Effector memory CD4-positive, alpha-beta T cell (primary cell): ENCODE measurements around the gene LAPTM4A.

Source experiments
- DNase-seq, 3 donors: peaks; one replicate each; pipeline ENCODE4 v3.0.0-alpha.2; 2020
- H3K27ac ChIP-seq: 2 replicates; pipeline ENCODE4 v1.7.0; 2013; ENCODE audit warnings: mild to moderate bottlenecking, low read length, moderate library complexity; ENCODE audit not compliant: insufficient read depth, poor library complexity, severe bottlenecking
- H3K27me3 ChIP-seq: replicated peaks from 2 replicates; pipeline ENCODE4 v1.7.0; 2013; ENCODE audit warnings: mild to moderate bottlenecking, low read length; ENCODE audit not compliant: insufficient read depth, control insufficient read depth, poor library complexity, severe bottlenecking
- H3K36me3 ChIP-seq: 2 replicates; pipeline ENCODE4 v1.7.0; 2013; ENCODE audit warnings: mild to moderate bottlenecking, low read length, moderate library complexity; ENCODE audit not compliant: control insufficient read depth, insufficient read depth
- H3K4me1 ChIP-seq: 2 replicates; pipeline ENCODE4 v1.7.0; 2013; ENCODE audit warnings: low read length, mild to moderate bottlenecking; ENCODE audit not compliant: control insufficient read depth, insufficient read depth, poor library complexity, severe bottlenecking
- H3K4me3 ChIP-seq: 2 replicates; pipeline ENCODE4 v1.7.0; 2013; ENCODE audit warnings: low read length, low read depth, mild to moderate bottlenecking; ENCODE audit not compliant: insufficient read depth, poor library complexity, severe bottlenecking
- H3K9me3 ChIP-seq: 2 replicates; pipeline ENCODE4 v1.7.0; 2013; ENCODE audit warnings: mild to moderate bottlenecking, low read length, moderate library complexity; ENCODE audit not compliant: control insufficient read depth

LAPTM4A gene

DNA sequence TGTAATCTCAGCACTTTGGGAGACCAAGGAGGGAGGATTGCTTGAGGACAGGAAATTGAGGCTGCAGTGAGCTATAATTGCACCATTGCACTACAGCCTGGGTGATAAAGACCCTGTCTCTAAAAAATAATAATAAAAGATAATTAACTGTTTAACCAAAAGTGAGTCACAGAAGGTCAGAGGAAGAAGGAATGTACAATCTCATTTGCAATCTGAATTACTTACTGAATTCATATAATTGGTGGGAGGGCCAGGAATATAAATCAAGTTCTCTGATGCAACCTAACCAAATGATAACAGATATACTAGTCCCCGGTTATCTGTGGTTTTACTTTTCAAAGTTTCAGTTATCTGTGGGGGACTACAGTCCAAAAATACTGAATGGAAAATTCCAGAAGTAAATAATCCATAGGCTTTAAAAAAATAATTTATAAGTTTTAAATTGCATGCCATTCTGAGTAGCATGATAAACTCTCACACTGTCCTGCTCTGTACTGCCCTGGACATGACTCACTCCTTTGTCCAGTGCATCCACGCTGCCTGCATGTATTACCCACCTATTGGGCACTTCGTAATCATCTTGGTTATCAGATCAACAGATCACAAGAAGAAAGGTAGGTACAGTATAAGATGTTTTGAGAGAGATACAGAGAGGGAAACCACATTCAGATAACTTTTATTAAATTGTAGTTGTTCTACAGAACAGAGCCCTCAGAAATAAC lies 26.2 kb downstream of the LAPTM4A start:
- Histone ChIP-seq H3K4me3 (no peak overlapping the region), H3K9me3 (no peaks in the 10 kb centered on the region), H3K4me1 (no peaks in the 10 kb centered on the region), H3K27me3 (no peaks in the 10 kb centered on the region), H3K36me3 (peaks cover 8% of the 10 kb centered on the region), H3K27ac (no peak overlapping the region)
- no peak for DNase-seq

DNA sequence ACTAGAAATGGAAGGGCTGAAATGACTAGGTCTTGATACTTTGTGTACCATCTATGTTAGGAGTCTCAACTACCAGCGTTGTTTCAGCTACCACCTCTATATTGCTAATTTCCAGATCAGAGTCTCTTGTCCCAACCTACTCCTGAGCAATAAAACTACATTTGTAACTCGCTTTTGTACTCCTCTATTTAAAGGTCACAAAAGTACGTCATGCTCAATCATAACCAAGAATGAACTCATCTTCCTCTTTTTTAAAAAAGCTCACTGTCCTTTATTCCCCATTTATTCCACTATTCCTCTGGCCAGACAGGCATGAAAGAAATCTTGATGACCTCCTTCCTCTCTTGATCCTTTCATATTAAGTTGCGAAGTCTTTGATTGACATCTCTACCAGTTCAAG lies 27.7 kb downstream of the LAPTM4A start:
- H3K9me3 ChIP-seq = no peaks in the 10 kb centered on the region
- H3K27me3 ChIP-seq = no peaks in the 10 kb centered on the region
- no peaks in the 10 kb centered on the region for H3K4me1 ChIP-seq
- H3K4me3 ChIP-seq = no peak overlapping the region
- no peak for DNase-seq
- peaks cover 2% of the 10 kb centered on the region for H3K36me3 ChIP-seq
- no peak overlapping the region for H3K27ac ChIP-seq

DNA sequence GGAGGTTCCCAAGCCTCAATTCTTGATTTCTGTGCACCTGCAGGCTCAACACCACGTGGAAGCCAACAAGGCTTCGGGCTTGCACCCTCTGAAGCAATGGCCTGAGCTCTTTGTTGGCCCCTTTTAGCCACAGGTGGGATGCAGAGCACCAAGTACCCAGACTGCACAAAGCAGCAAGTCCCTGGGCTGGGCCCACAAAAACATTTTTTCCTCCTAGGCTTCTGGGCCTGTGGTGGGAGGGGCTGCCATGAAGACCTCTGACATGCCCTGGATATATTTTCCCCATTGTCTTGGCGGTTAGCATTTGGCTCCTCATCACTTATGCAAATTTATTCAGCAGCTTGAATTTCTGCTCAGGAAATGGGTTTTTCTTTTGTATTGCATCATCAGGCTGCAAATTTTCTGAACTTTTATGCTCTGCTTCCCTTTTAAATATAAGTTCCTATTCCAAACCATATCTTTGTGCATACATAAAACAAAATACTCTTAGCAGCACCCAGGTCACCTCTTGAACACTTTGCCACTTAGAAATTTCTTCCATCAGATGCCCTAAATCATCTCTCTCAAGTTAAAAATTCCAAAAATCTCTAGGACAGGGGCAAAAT lies 29.9 kb downstream of the LAPTM4A start:
- no peaks in the 10 kb centered on the region for H3K4me1 ChIP-seq
- H3K9me3 ChIP-seq = no peaks in the 10 kb centered on the region
- no peaks in the 10 kb centered on the region for H3K36me3 ChIP-seq
- no peak overlapping the region for H3K4me3 ChIP-seq
- H3K27me3 ChIP-seq = no peaks in the 10 kb centered on the region
- no peak overlapping the region for H3K27ac ChIP-seq
- no peak for DNase-seq

DNA sequence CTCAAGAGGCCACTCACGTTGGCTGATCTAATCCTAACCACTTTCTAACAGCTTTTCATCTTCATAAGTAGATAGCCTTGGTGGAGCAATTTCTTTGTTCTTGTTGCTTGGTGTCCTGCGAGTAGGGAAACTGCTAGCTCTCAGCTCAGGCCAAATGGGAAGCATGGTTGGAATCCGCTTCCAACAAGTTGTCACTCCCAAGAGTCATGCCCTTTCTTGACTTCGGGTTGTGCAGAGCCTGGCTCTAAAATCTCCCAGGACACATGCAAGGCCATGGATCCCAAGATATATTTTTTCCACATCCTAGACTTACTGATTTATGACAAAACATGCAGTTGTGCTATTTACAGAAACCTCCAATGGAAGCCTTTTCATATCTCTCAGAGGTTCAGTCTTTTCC lies 31.7 kb downstream of the LAPTM4A start:
- no peaks in the 10 kb centered on the region for H3K9me3 ChIP-seq

GRCh38 chr2:20018601-20019152 lies 32.8 kb downstream of the LAPTM4A start:
- Histone ChIP-seq H3K27ac (no peak overlapping the region), H3K9me3 (no peaks in the 10 kb centered on the region), H3K4me1 (no peaks in the 10 kb centered on the region), H3K36me3 (no peaks in the 10 kb centered on the region), H3K27me3 (no peaks in the 10 kb centered on the region), H3K4me3 (no peak overlapping the region)
- DNase-seq = no peak

More for the DNA sequence above, 31.7 kb downstream of the LAPTM4A start:
- no peaks in the 10 kb centered on the region for H3K36me3 ChIP-seq
- H3K4me1 ChIP-seq = no peaks in the 10 kb centered on the region
- H3K27ac ChIP-seq = no peak overlapping the region
- DNase-seq = no peak
- H3K27me3 ChIP-seq = no peaks in the 10 kb centered on the region
- H3K4me3 ChIP-seq = no peak overlapping the region

- Histone ChIP-seq H3K4me1 (peaks cover 11% of the 10 kb centered on the region), H3K4me3 (no peak overlapping the region), H3K36me3 (no peaks in the 10 kb centered on the region), H3K9me3 (no peaks in the 10 kb centered on the region), H3K27ac (no peak overlapping the region), H3K27me3 (peaks cover 9% of the 10 kb centered on the region)
- DNase-seq = no peak
Measured at GRCh38 chr2:20016346-20016745, 35.1 kb downstream of the LAPTM4A start.

DNA sequence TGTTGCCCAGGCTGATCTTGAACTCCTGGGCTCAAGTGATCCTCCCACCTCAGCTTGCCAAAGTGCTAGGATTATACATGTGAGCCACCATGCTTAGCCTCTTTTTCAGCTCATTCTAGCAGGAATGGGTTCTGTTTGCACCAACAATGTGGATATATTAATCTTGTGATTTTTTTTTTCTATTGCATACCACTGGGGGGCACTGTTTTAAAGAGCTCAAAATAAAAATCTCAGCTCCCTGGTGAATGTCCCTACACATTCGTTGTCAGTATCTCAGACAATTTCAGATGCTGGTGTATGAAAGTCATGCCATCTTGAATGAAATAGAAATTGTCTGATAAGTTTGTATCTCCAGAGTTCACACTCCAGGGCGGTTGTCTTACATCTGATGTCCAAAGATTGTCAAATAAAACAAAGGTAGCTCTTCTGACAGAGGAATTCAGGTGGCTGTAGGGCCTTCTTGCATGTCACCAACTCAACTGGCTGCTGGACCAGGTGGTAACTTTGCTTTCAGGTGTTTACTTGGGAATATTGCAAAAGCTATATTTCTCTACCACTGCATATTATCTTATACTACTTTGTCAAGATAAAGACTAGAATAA lies 35.8 kb downstream of the LAPTM4A start:
- H3K9me3 ChIP-seq = no peaks in the 10 kb centered on the region
- no peak overlapping the region for H3K27ac ChIP-seq
- no peak overlapping the region for H3K4me3 ChIP-seq
- peaks cover 11% of the 10 kb centered on the region for H3K4me1 ChIP-seq
- no peak for DNase-seq
- H3K27me3 ChIP-seq = peaks cover 9% of the 10 kb centered on the region
- no peaks in the 10 kb centered on the region for H3K36me3 ChIP-seq

DNA sequence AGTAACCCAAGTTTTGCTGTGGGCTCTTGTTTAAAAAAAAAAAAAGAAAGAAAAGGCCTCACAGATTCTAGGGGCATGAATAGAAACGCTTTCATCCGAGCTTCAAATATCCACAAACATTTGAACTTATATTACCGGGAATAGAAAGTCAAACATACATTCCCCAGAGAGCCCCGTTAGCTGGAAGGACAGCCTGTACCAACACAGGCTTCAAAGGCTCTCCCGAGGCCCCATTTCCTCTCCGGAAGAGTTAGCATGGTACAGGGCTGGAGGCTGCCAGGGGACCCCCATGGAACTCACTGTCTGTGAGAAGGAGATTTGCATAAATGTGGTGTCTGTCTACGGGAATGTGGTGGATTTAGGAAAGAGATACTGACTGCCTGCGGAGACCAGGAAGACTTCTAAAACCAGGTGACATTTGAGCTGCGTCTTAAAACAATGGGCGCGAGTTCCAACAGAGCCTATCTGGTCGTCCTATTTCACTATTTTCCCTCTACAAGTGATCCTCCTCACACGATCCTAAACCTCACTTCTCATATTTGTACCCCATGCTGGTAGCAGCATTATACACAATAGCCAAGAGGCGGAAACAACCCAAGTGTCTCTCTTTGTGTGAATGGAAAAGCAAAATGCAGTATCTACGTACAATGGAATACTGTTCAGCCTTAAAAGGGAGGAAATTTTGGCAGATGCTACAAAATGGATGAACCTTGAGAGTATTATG lies 38.1 kb downstream of the LAPTM4A start:
- Histone ChIP-seq H3K27me3 (peaks cover 13% of the 10 kb centered on the region), H3K4me3 (peak overlapping the region; percentile 45), H3K27ac (no peak overlapping the region), H3K36me3 (no peaks in the 10 kb centered on the region), H3K9me3 (no peaks in the 10 kb centered on the region), H3K4me1 (peaks cover 11% of the 10 kb centered on the region)
- DNase-seq = no peak

DNA sequence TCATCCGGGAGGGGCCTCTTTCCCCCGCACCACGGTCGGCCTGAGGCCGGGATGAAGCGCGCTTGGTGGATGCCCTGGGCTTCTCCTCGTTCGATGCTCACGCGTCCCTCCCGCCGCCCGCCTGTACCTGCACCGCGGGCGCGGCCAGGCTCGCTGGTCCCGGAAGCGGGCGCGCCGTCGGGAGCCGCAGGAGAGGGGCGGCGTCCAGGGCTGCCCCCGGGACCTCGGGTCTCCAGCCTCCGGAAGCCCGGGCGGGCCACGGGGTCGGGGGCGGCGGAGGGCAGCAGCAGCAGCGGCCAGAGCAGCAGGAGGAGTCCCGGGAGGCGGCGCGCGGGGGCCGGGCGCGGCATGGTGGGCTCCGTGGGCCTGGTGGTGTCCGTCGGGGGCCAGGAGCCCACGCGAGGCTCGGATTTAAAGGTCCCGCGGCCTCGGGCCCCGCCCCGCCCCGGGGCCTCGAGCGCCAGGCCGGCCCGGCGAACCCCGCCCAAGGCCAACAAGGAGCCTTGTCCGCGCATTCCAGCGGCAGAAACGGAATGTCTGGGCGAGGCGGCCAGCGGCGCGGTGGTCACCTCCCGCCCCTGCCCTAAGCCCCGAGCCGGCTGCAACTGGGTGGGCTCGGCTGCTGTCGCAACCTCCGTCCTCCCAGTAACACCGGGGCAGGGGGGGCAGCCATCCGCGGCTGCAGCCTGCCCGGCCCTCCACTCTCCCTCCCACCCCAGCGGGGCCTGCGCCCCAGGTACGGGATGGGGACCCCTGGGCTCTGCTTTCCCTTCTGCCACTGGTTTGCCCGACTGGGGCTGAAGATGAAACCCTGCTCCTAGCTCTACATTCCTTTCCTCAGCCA lies 38.9 kb downstream of the LAPTM4A start, which contains the start of gene MATN3:
Gene MATN3, minus strand, starts transcription at position 387 of the 844 bp plus-strand sequence. Its CDS starts 37 bp downstream, at position 350.
- Histone ChIP-seq H3K9me3 (no peaks in the 10 kb centered on the region), H3K4me1 (peaks cover 11% of the 10 kb centered on the region), H3K4me3 (peak within 1 kb of the TSS; percentile 45), H3K36me3 (no peaks in the 10 kb centered on the region), H3K27me3 (peaks cover 16% of the 10 kb centered on the region), H3K27ac (no peak within 1 kb of the TSS)
- no peak for DNase-seq
